Suprapubic skin (tissue), 4 donors: ENCODE data around the gene GRSF1. TPM values are rescaled to one million over a fixed set of nuclear protein-coding genes. Genes with fewer than 3 reads are reported as not detected.
"Not testable (repeated sequence)": the region's sequence is repeated elsewhere in the genome, so short reads cannot be mapped to it uniquely, and the experiment has no call there.

Source experiments
- DNase-seq, 2 donors: peaks; one replicate each; pipeline ENCODE4 v3.0.0-alpha.2; 2019; ENCODE audit warnings: low spot score in 2 of 2
- H3K27ac ChIP-seq: fragments of 200-600 bp; sonication (generic); one replicate; pipeline ENCODE4 v1.5.1; 2019
- H3K27me3 ChIP-seq: fragments of 200-600 bp; sonication (generic); one replicate; pipeline ENCODE4 v1.5.1; 2019
- H3K36me3 ChIP-seq: fragments of 200-600 bp; sonication (generic); one replicate; pipeline ENCODE4 v1.5.1; 2019
- H3K4me1 ChIP-seq: fragments of 200-600 bp; sonication (generic); one replicate; pipeline ENCODE4 v1.5.1; 2019
- H3K4me3 ChIP-seq: fragments of 200-600 bp; sonication (generic); one replicate; pipeline ENCODE4 v1.5.1; 2019; ENCODE audit warnings: mild to moderate bottlenecking
- H3K9me3 ChIP-seq: fragments of 200-600 bp; sonication (generic); one replicate; pipeline ENCODE4 v1.5.1; 2019
- CTCF ChIP-seq, 2 donors: fragments of 200-600 bp in 1 of 2; fragments of 450-650 bp in 1 of 2; sonication (generic) in 1 of 2; IDR thresholded peaks; one replicate each; pipeline ENCODE4 v1.5.1; 2016 to 2019; ENCODE audit warnings: antibody characterized with exemption in 2 of 2, mild to moderate bottlenecking in 1 of 2, moderate library complexity in 1 of 2
- EP300 ChIP-seq: sonication (generic); formaldehyde crosslinking; IDR thresholded peaks from one replicate; pipeline ENCODE4 v1.6.1; 2017; ENCODE audit warnings: antibody characterized with exemption
- POLR2A ChIP-seq, 2 donors: fragments of 450-650 bp; IDR thresholded peaks; one replicate each; pipeline ENCODE4 v1.6.1; 2017; ENCODE audit warnings: antibody characterized with exemption in 2 of 2, mild to moderate bottlenecking in 2 of 2, moderate library complexity in 2 of 2
- POLR2AphosphoS5 ChIP-seq, 3 donors: sonication (generic); formaldehyde crosslinking; IDR thresholded peaks; one replicate each; pipeline ENCODE4 v1.6.1; 2017; ENCODE audit warnings: antibody characterized with exemption in 3 of 3
- WGBS: methylation state at CpG from one replicate; pipeline ENCODE4 v1.1.5; 2018; 5-methylcytosine and 5-hydroxymethylcytosine counted together
- total RNA-seq, 4 donors: library from RNA; depleted of rRNA; stranded (reverse); fragments of >200 nt; gene quantifications; one replicate each; pipeline ENCODE4 v1.1.0, GENCODE V29; 2016

The GRSF1 gene
- total RNA-seq, 4 donors from 2014 or later: 37.5 to 54.2 (median 46.7) TPM

GRCh38 chr4:70783096-70783495, 56.6 kb downstream of the GRSF1 start:
- peaks cover 88% of the 10 kb centered on the region for H3K36me3 ChIP-seq
- H3K9me3 ChIP-seq: no peaks in the 10 kb centered on the region
- 94% methylated on average over 4 of the region's 4 CpGs for WGBS
- H3K4me1 ChIP-seq: no peaks in the 10 kb centered on the region
- no peak for TF ChIP-seq POLR2AphosphoS5 (IDR thresholded peaks at IDR 0.05)
- TF ChIP-seq EP300: no peak
- TF ChIP-seq CTCF (IDR thresholded peaks at IDR 0.05): no peak
- TF ChIP-seq POLR2A (IDR thresholded peaks at IDR 0.05): no peak
- DNase-seq: no peak
- no peak overlapping the region for H3K27ac ChIP-seq
- H3K4me3 ChIP-seq: no peak overlapping the region
- H3K27me3 ChIP-seq: no peaks in the 10 kb centered on the region

GRCh38 chr4:70778888-70779422, 60.7 kb downstream of the GRSF1 start:
- no peaks in the 10 kb centered on the region for H3K9me3 ChIP-seq
- DNase-seq: no peak
- 55% methylated on average over 5 of the region's 5 CpGs for WGBS
- H3K36me3 ChIP-seq: peaks cover 68% of the 10 kb centered on the region
- TF ChIP-seq POLR2A (IDR thresholded peaks at IDR 0.05): no peak
- H3K27ac ChIP-seq: no peak overlapping the region
- no peaks in the 10 kb centered on the region for H3K4me1 ChIP-seq
- H3K4me3 ChIP-seq: no peak overlapping the region
- no peaks in the 10 kb centered on the region for H3K27me3 ChIP-seq

- Histone ChIP-seq H3K4me1 (no peaks in the 10 kb centered on the region), H3K36me3 (peaks cover 63% of the 10 kb centered on the region), H3K9me3 (no peaks in the 10 kb centered on the region), H3K4me3 (no peak overlapping the region), H3K27ac (no peak overlapping the region), H3K27me3 (no peaks in the 10 kb centered on the region)
- 93% methylated on average over 6 of the region's 6 CpGs for WGBS
- DNase-seq: no peak
- no peak for TF ChIP-seq POLR2A (IDR thresholded peaks at IDR 0.05)
- TF ChIP-seq CTCF (IDR thresholded peaks at IDR 0.05): no peak
- no peak for TF ChIP-seq EP300
- no peak for TF ChIP-seq POLR2AphosphoS5 (IDR thresholded peaks at IDR 0.05)
Observed at GRCh38 chr4:70772929-70773555, 66.6 kb downstream of the GRSF1 start.

- WGBS: 80% methylated on average over 1 of the region's 1 CpG
Observed at GRCh38 chr4:70769396-70769795, 70.3 kb downstream of the GRSF1 start.

DNA sequence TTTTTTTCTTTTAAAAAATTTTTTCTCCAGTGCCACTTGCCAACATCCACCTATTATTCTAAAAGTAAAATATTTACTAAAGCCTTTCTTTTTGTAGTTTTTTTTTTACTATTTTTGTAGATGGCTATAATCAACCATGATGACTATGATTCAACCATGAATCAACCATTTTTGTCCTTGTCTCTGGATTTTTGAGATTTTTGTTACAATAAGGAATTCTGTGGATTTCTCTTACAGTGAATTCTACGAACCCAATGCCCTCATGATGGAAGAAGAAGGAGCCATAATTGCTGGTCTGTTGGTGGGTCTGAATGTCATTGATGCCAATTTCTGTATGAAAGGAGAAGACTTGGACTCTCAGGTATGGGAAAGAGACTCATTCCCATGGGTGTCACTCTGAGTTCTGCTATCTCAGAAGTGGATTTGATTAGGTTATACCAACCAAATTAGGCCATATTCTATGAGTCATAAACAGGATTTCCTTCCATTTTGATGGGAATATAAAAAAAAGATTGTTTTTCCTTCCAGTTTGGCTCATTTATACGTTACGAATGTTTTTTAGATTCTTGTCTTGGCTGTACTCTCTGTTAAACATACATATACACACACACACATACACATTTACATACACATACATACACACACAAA, 71.3 kb downstream of the GRSF1 start:
- Histone ChIP-seq H3K27ac (no peak overlapping the region), H3K4me1 (no peaks in the 10 kb centered on the region), H3K9me3 (no peaks in the 10 kb centered on the region), H3K27me3 (no peaks in the 10 kb centered on the region), H3K36me3 (peaks cover 81% of the 10 kb centered on the region), H3K4me3 (no peak overlapping the region)
- 90% methylated on average over 3 of the region's 3 CpGs for WGBS
- TF ChIP-seq CTCF (IDR thresholded peaks at IDR 0.05) (no peak), POLR2A (IDR thresholded peaks at IDR 0.05) (no peak), EP300 (no peak), POLR2AphosphoS5 (IDR thresholded peaks at IDR 0.05) (no peak)
- DNase-seq: no peak

More at GRCh38 chr4:70769396-70769795, 70.3 kb downstream of the GRSF1 start:
- H3K36me3 ChIP-seq: peaks cover 71% of the 10 kb centered on the region
- not testable (repeated sequence) for H3K4me3 ChIP-seq, H3K27me3 ChIP-seq, H3K27ac ChIP-seq, DNase-seq, H3K4me1 ChIP-seq, H3K9me3 ChIP-seq

Other genes with a start within 250 kb of the GRSF1 start
- under 1 TPM in 2 of 4 donors, not detected in 2; 0.42 to 0.68 TPM for gene AMBN, start 247.6 kb downstream of the GRSF1 start, total RNA-seq
- gene ENAM, start 211.1 kb downstream of the GRSF1 start, total RNA-seq: not detected
- gene JCHAIN, start 173.4 kb downstream of the GRSF1 start, total RNA-seq: 1 to 10 TPM in 2 of 4 donors, under 1 TPM in 1, not detected in 1; 0.68 to 8.4 (median 1.4) TPM
- 10 to 100 TPM; 19.2 to 27.6 (median 22.6) TPM for gene UTP3, start 151.4 kb downstream of the GRSF1 start, total RNA-seq
- 100 to 1,000 TPM in 1 of 4 donors, 10 to 100 TPM in 3; 53.2 to 155 (median 68.1) TPM for gene RUFY3, start 117.9 kb downstream of the GRSF1 start, total RNA-seq
- 10 to 100 TPM in 3 of 4 donors, 1 to 10 TPM in 1; 9.5 to 20.8 (median 15.0) TPM for gene MOB1B, start 62.5 kb upstream of the GRSF1 start, total RNA-seq
- gene DCK, start 153.8 kb upstream of the GRSF1 start, total RNA-seq: 10 to 100 TPM in 3 of 4 donors, 1 to 10 TPM in 1; 7.7 to 19.6 (median 15.8) TPM